ENCODE data around the gene KCNQ1.

The KCNQ1 gene

GRCh38 chr11:2816941-2817421 is 372.2 kb downstream of the KCNQ1 start:
- TF ChIP-seq, protein P1, sequence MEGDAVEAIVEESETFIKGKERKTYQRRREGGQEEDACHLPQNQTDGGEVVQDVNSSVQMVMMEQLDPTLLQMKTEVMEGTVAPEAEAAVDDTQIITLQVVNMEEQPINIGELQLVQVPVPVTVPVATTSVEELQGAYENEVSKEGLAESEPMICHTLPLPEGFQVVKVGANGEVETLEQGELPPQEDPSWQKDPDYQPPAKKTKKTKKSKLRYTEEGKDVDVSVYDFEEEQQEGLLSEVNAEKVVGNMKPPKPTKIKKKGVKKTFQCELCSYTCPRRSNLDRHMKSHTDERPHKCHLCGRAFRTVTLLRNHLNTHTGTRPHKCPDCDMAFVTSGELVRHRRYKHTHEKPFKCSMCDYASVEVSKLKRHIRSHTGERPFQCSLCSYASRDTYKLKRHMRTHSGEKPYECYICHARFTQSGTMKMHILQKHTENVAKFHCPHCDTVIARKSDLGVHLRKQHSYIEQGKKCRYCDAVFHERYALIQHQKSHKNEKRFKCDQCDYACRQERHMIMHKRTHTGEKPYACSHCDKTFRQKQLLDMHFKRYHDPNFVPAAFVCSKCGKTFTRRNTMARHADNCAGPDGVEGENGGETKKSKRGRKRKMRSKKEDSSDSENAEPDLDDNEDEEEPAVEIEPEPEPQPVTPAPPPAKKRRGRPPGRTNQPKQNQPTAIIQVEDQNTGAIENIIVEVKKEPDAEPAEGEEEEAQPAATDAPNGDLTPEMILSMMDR (IDR thresholded peaks at IDR 0.05) = no peak

- TF ChIP-seq, protein P1 (IDR thresholded peaks at IDR 0.05) = no peak
Measured at GRCh38 chr11:2817431-2817830, 372.6 kb downstream of the KCNQ1 start.

DNA sequence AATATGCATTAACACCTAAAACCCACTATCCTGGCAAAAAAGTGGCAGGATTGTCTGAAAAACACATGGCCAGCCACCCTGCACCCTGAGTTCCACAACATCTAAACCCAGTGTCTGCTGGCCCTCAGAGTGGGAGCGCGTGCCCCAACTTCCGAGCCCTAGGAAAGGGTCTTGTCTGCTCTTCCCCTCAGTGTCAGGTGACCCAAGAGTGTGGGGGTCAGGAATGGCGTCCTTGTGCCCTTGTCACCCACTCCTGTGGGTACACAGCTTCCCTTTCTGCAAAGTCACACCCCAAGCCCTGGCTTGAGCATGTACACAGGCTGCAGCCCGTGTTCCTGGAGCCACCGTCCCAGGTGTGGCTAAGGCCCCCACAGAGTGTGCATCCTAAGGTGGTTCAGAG is 373.2 kb downstream of the KCNQ1 start:
- TF ChIP-seq, protein P1 (IDR thresholded peaks at IDR 0.05) = no peak

GRCh38 chr11:2818503-2818902 is 373.7 kb downstream of the KCNQ1 start:
- TF ChIP-seq, protein P1 (IDR thresholded peaks at IDR 0.05) = no peak

DNA sequence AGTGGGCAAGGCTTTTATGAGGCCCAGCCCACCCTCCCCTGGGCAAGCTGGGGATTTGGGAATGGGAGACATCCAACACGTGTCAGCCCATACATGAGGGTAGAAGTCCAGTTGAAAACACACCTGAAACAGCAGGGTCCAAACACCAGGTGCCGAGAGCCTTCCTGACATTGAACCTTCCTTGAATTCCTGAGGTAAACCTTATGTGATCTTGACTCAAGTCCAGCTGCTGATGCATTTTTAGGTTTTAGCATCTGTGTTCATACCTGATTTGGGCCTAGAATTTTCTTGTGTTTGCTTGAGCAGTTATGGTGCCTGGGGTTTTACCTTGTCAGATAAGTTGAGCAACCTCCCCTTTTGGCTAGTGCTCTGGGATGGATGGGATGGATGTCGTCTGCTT is 374.5 kb downstream of the KCNQ1 start:
- TF ChIP-seq, protein P1 (IDR thresholded peaks at IDR 0.05) = no peak

DNA sequence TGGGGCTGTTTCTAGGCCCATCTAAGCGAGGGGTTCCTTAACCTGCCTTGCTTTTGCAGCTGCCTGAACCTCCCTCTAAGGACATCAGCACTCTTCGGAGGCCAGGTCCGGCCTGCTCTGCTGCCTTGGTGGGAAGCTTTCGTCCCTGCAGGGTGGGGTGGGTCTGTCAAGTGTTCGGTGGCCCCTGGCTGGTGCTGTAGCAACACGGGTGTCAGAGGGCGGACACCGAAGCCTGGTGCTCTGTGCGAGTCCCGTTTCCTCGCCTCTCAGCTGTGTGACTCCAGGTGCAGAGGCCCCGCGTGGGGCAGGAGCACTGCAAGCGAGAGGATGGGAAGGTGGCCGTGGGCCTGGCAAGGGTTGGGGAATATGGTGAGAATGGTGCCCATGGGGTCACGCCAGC is 376.2 kb downstream of the KCNQ1 start:
- TF ChIP-seq, protein P1 (IDR thresholded peaks at IDR 0.05) = no peak

DNA sequence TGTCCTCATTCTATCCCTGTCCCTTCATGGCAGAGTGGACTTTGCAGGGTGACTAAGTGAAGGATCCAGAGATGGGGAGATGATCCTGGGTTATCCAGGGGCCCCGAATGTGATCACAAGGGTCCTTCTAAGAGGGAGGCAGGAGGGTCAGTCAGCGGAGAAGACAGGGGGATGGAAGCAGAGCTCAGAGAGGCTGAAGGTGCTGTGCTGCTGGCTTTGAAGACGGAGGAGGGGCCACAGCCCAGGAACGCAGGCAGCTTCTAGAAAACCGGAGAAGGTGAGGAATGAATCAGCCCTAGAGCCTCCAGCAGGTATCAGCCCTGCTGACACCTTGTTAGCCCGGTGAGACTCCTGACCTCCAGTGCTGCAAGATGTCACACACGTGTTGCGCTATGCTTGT is 377.1 kb downstream of the KCNQ1 start:
- TF ChIP-seq, protein P1 (IDR thresholded peaks at IDR 0.05) = no peak

DNA sequence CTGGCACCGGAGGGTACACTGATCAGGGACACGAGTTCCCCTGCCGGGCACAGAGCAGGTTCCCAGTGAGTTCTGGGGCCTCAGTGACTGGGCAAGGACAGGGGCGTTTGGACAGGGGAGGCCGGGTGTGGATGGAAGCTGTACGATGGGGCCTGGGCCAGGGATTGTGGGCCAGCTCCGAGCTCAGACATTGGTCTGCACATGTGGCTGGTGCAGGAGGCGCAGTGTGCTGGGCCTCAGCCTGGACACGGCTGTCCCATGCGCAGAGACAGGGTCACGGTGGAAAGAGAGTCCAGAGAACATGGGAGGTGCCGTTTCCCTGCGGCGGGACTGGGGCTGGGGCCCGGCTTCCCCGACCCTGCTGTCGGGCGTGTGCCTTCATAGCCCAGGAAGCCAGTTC is 380.0 kb downstream of the KCNQ1 start:
- TF ChIP-seq, protein P1 (IDR thresholded peaks at IDR 0.05) = no peak
